Measurements from ENCODE around the gene KCNE5. TPM values are rescaled to one million over a fixed set of nuclear protein-coding genes. Genes with fewer than 3 reads are reported as not detected.
"Not testable (repeated sequence)": the region's sequence is repeated elsewhere in the genome, so short reads cannot be mapped to it uniquely, and the experiment has no call there.

KCNE5 gene
- total RNA-seq, 6 donors from 2014 or later = 0.44 to 3.4 (median 0.76) TPM; not detected in 1

GRCh38 chrX:109585488-109585887 lies 39.5 kb downstream of the KCNE5 start:
- no peak overlapping the region for H3K4me3 ChIP-seq
- ATAC-seq (ENCODE audit: low FRiP score in 2 of 2) = no peak
- H3K27me3 ChIP-seq = no peaks in the 10 kb centered on the region
- 93% methylated on average over 7 of the region's 7 CpGs; no CpG with 5 or more reads in 1 of the 2 donors for WGBS, 2 donors
- DNase-seq = peak in 1 of 2 donors; percentile 13
- no peak overlapping the region for H3K27ac ChIP-seq
- TF ChIP-seq, protein P1, sequence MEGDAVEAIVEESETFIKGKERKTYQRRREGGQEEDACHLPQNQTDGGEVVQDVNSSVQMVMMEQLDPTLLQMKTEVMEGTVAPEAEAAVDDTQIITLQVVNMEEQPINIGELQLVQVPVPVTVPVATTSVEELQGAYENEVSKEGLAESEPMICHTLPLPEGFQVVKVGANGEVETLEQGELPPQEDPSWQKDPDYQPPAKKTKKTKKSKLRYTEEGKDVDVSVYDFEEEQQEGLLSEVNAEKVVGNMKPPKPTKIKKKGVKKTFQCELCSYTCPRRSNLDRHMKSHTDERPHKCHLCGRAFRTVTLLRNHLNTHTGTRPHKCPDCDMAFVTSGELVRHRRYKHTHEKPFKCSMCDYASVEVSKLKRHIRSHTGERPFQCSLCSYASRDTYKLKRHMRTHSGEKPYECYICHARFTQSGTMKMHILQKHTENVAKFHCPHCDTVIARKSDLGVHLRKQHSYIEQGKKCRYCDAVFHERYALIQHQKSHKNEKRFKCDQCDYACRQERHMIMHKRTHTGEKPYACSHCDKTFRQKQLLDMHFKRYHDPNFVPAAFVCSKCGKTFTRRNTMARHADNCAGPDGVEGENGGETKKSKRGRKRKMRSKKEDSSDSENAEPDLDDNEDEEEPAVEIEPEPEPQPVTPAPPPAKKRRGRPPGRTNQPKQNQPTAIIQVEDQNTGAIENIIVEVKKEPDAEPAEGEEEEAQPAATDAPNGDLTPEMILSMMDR (IDR thresholded peaks at IDR 0.05) = no peak
- TF ChIP-seq POLR2AphosphoS5 (IDR thresholded peaks at IDR 0.05) = no peak
- no peak for TF ChIP-seq POLR2A (IDR thresholded peaks at IDR 0.05)
- TF ChIP-seq EP300 (IDR thresholded peaks at IDR 0.05) = no peak
- no peaks in the 10 kb centered on the region for H3K4me1 ChIP-seq
- H3K9me3 ChIP-seq = no peaks in the 10 kb centered on the region
- no peaks in the 10 kb centered on the region for H3K36me3 ChIP-seq

DNA sequence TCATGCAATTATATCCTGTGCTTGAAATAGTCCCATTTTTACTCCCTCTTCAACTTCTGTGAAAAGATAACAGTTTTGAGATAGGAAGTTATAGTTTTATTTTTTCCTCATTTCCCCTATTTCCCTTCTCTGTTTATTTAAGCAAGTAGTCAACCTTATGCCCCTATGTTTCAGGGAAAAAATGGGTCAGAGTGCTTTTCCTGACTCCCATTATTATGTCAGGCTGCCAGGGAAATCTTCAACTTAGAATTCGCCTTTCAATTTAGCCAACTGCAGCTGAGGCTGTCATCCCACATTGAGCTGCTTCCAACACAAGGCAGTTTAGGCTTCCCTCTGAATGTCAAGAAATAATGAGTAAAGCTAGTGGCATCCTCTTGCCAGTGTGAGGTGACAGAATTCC lies 46.1 kb downstream of the KCNE5 start:
- Histone ChIP-seq H3K4me3 (no peak overlapping the region), H3K27me3 (no peaks in the 10 kb centered on the region), H3K36me3 (no peaks in the 10 kb centered on the region), H3K4me1 (no peaks in the 10 kb centered on the region), H3K9me3 (no peaks in the 10 kb centered on the region), H3K27ac (no peak overlapping the region)
- 68 to 80% methylated on average over 1 of the region's 1 CpG for WGBS, 2 donors
- no peak for ATAC-seq (ENCODE audit: low FRiP score in 2 of 2)
- DNase-seq = no peak
- TF ChIP-seq POLR2AphosphoS5 (IDR thresholded peaks at IDR 0.05) (no peak), POLR2A (IDR thresholded peaks at IDR 0.05) (no peak), EP300 (IDR thresholded peaks at IDR 0.05) (no peak)
- TF ChIP-seq, protein P1 (IDR thresholded peaks at IDR 0.05) = no peak

DNA sequence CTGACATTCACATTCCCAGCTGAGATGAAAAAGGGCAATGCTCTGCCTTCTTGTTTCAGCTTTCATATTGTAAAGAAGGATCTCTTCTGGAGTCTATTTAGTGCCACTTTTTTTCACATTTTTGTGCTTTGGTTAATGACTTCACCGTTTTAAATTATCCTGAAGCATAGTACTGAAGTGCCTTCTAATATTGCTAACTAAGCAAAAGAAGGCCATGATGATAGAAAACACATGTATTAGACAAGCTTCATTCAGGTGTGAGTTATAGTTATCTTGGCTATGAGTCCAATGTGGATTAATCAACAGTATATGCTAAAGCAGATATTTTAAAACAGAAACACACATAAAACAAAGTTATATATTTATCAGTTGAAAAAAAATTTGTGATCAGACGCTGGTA lies 47.9 kb downstream of the KCNE5 start:
- no peaks in the 10 kb centered on the region for H3K27me3 ChIP-seq
- no peaks in the 10 kb centered on the region for H3K4me1 ChIP-seq
- no peak for ATAC-seq (ENCODE audit: low FRiP score in 2 of 2)
- TF ChIP-seq POLR2AphosphoS5 (IDR thresholded peaks at IDR 0.05) = no peak
- TF ChIP-seq, protein P1 (IDR thresholded peaks at IDR 0.05) = no peak
- TF ChIP-seq POLR2A (IDR thresholded peaks at IDR 0.05) = no peak
- TF ChIP-seq EP300 (IDR thresholded peaks at IDR 0.05) = no peak
- 72 to 96% methylated on average over 2 of the region's 2 CpGs for WGBS, 2 donors
- H3K27ac ChIP-seq = no peak overlapping the region
- no peaks in the 10 kb centered on the region for H3K9me3 ChIP-seq
- no peak overlapping the region for H3K4me3 ChIP-seq
- H3K36me3 ChIP-seq = no peaks in the 10 kb centered on the region
- DNase-seq = no peak

GRCh38 chrX:109576083-109576482 lies 48.9 kb downstream of the KCNE5 start:
- not testable (repeated sequence) for DNase-seq; H3K4me1 ChIP-seq; H3K9me3 ChIP-seq; H3K27ac ChIP-seq; H3K36me3 ChIP-seq; H3K4me3 ChIP-seq; H3K27me3 ChIP-seq; ATAC-seq (ENCODE audit: low FRiP score in 2 of 2)
- 65 to 72% methylated on average over 4 of the region's 4 CpGs for WGBS, 2 donors

Small RNA genes within 50 kb of the gene (small RNA-seq; reads per million reads assigned to genes)
- gene AL118496.2 = 0 reads per million in 4 donors

Other genes starting within 250 kb of the KCNE5 start
- gene GUCY2F, start 143.1 kb downstream of the KCNE5 start, total RNA-seq = under 1 TPM in 1 of 6 donors, not detected in 5; 0.10 TPM
- gene NXT2, start 88.3 kb downstream of the KCNE5 start, total RNA-seq = 10 to 100 TPM in 1 of 6 donors, 1 to 10 TPM in 5; 2.1 to 10.7 (median 7.8) TPM
- 100 to 1,000 TPM in 3 of 6 donors, 10 to 100 TPM in 3; 53.2 to 156 (median 106) TPM for gene ACSL4, start 108.1 kb upstream of the KCNE5 start, total RNA-seq